Cardiac septum (tissue), 1 donor: ENCODE measurements around the gene CRYBA4. TPM values are rescaled to one million over a fixed set of nuclear protein-coding genes. Genes with fewer than 3 reads are reported as not detected.
A peak's percentile ranks its signal among the peaks of the same experiment; 100 is the strongest.

Source experiments
- DNase-seq: peaks from one replicate; pipeline ENCODE4 v3.0.0-alpha.2; 2020; ENCODE audit warnings: low spot score
- intact Hi-C: fragments of 100-400 bp; cut with DNase I; formaldehyde crosslinking; loops from one replicate; pipeline ENCODE4 v1.14.0; 2022
- total RNA-seq: library from RNA; stranded (reverse); fragmentation: NEBNext Ultra II Directional; extraction: Animal tissue kit (Norgen Biotek cat#: 25700); gene quantifications from one replicate; pipeline ENCODE4 v1.2.1, GENCODE V29; 2021
- donor health status: DM: no; HTN: no; CAD: no.

CRYBA4 gene
- total RNA-seq, 1 donor from 2014 or later = not detected

GRCh38 chr22:26656891-26657851 is 35.4 kb downstream of the CRYBA4 start, which contains the start of gene MIAT:
TSS of gene MIAT (plus strand) at chr22:26657588.
- intact Hi-C loops = no loop called here
- peak; percentile 82 for DNase-seq

- DNase-seq = no peak
- intact Hi-C loops = no loop called here
Observed at GRCh38 chr22:26658161-26658560, 36.4 kb downstream of the CRYBA4 start.

GRCh38 chr22:26658671-26659478 is 37.1 kb downstream of the CRYBA4 start:
- intact Hi-C loops = no loop called here
- DNase-seq = peak; percentile 90

- intact Hi-C loops = no loop called here
- no peak for DNase-seq
Observed at GRCh38 chr22:26660356-26660755, 38.6 kb downstream of the CRYBA4 start.

- no peak for DNase-seq
- intact Hi-C loops = no loop called here
Observed at GRCh38 chr22:26660961-26661578, 39.3 kb downstream of the CRYBA4 start.

- DNase-seq = no peak
- intact Hi-C loops = no loop called here
Observed at GRCh38 chr22:26662160-26662559, 40.4 kb downstream of the CRYBA4 start.

GRCh38 chr22:26663374-26663923 is 41.7 kb downstream of the CRYBA4 start:
- no peak for DNase-seq
- intact Hi-C loops = no loop called here

- intact Hi-C loops = no loop called here
- DNase-seq = no peak
Observed at GRCh38 chr22:26665813-26666231, 44.1 kb downstream of the CRYBA4 start.

- intact Hi-C loops = no loop called here
- no peak for DNase-seq
Observed at GRCh38 chr22:26667140-26667539, 45.4 kb downstream of the CRYBA4 start.

- no peak for DNase-seq
- intact Hi-C loops = no loop called here
Observed at GRCh38 chr22:26669060-26669481, 47.3 kb downstream of the CRYBA4 start.

- DNase-seq = no peak
- intact Hi-C loops = loop anchor here (10.0 kb wide), 2 partner anchors 454 to 1134 kb away; partner anchors contain the start of gene MN1
Observed at GRCh38 chr22:26670459-26670858, 48.7 kb downstream of the CRYBA4 start.

GRCh38 chr22:26671317-26672059 is 49.7 kb downstream of the CRYBA4 start:
- peak; percentile 82 for DNase-seq
- intact Hi-C loops = loop anchor here (10.0 kb wide), 2 partner anchors 453 to 1133 kb away; partner anchors contain the start of gene MN1

GRCh38 chr22:26672060-26672471 is 50.3 kb downstream of the CRYBA4 start:
- intact Hi-C loops = loop anchor here (10.0 kb wide), 2 partner anchors 453 to 1133 kb away; partner anchors contain the start of gene MN1
- DNase-seq = no peak

- intact Hi-C loops = loop anchor here (10.0 kb wide), 2 partner anchors 452 to 1132 kb away; partner anchors contain the start of gene MN1
Observed at GRCh38 chr22:26672590-26673468, 51.1 kb downstream of the CRYBA4 start.

GRCh38 chr22:26673486-26673885 is 51.7 kb downstream of the CRYBA4 start:
- intact Hi-C loops = loop anchor here (10.0 kb wide), 2 partner anchors 451 to 1131 kb away; partner anchors contain the start of gene MN1
- DNase-seq = no peak

More at GRCh38 chr22:26672590-26673468, 51.1 kb downstream of the CRYBA4 start:
- peak; percentile 96 for DNase-seq

GRCh38 chr22:26674211-26675190 is 52.7 kb downstream of the CRYBA4 start:
- no peak for DNase-seq
- intact Hi-C loops = loop anchor here (5.0 to 10.0 kb wide), 3 partner anchors 83 to 1130 kb away; partner anchors contain the start of gene MN1
